Kidney (tissue), 14 donors: ENCODE measurements around the gene COLEC12. TPM values are rescaled to one million over a fixed set of nuclear protein-coding genes. Genes with fewer than 3 reads are reported as not detected.
A peak's percentile ranks its signal among the peaks of the same experiment; 100 is the strongest.

Experiments
- DNase-seq, 5 donors: peaks; one replicate each; pipeline ENCODE4 v3.0.0-alpha.2; 2013 to 2020
- FAIRE-seq: peaks from 2 replicates; lab custom pipeline; 2012; peaks lifted over from hg19 to GRCh38; lab: Jason Lieb, UNC
- H3K27ac ChIP-seq, 2 donors: one replicate each; pipeline ENCODE4 v1.7.0; 2013; ENCODE audit warnings: low read depth in 2 of 2, low read length in 2 of 2, inconsistent platforms in 1 of 2
- H3K27me3 ChIP-seq: one replicate; pipeline ENCODE4 v1.7.1; 2013; ENCODE audit warnings: low read length, inconsistent platforms; ENCODE audit not compliant: control insufficient read depth, insufficient read depth
- H3K36me3 ChIP-seq, 3 donors: one replicate each; pipeline versions ENCODE4 v1.7.0 to v1.7.1; 2013; ENCODE audit warnings: low read length in 3 of 3, control low read depth in 1 of 3, inconsistent platforms in 1 of 3; ENCODE audit not compliant: insufficient read depth in 3 of 3, control insufficient read depth in 2 of 3
- H3K4me1 ChIP-seq, 3 donors: one replicate each; pipeline versions ENCODE4 v1.7.0 to v1.7.1; 2013; ENCODE audit warnings: low read length in 3 of 3, inconsistent platforms in 1 of 3, low read depth in 1 of 3; ENCODE audit not compliant: control insufficient read depth in 2 of 3, insufficient read depth in 2 of 3
- H3K4me3 ChIP-seq, 3 donors: one replicate each; pipeline versions ENCODE4 v1.7.0 to v1.8.1; 2013; ENCODE audit warnings: low read length in 3 of 3, control low read depth in 1 of 3, inconsistent platforms in 1 of 3
- H3K9ac ChIP-seq, 3 donors: one replicate each; pipeline versions ENCODE4 v1.7.0 to v1.7.1; 2013; ENCODE audit warnings: low read length in 3 of 3, control low read depth in 1 of 3, inconsistent platforms in 1 of 3
- H3K9me3 ChIP-seq, 3 donors: one replicate each; pipeline versions ENCODE4 v1.7.0 to v1.7.1; 2013; ENCODE audit warnings: low read length in 3 of 3, control low read depth in 1 of 3, inconsistent platforms in 1 of 3; ENCODE audit not compliant: control insufficient read depth in 2 of 3, insufficient read depth in 1 of 3
- intact Hi-C: fragments of 100-400 bp; cut with DNase I; formaldehyde crosslinking; loops from one replicate; pipeline ENCODE4 v1.11.1; 2022
- polyA plus RNA-seq: library from polyadenylated mRNA; stranded (reverse); fragments of 350-450 nt; fragmentation: Illumina TruSeq; extraction: RNeasy Lipid Tissue Mini Kit (QIAGEN cat#74804); gene quantifications from one replicate; pipeline ENCODE4 v1.2.3, GENCODE V29; 2014; ENCODE audit warnings: low read depth, low replicate concordance; ENCODE audit not compliant: insufficient read depth
- total RNA-seq: library from RNA; stranded (reverse); fragmentation: NEBNext Ultra II Directional; extraction: Animal tissue kit (Norgen Biotek cat#: 25700); gene quantifications from one replicate; pipeline ENCODE4 v1.2.1, GENCODE V29; 2021
- TF ChIP-seq, protein P1 (sequence below): IDR thresholded peaks from 3 replicates; pipeline ENCODE4 v1.5.1; 2012; ENCODE audit warnings: mild to moderate bottlenecking, moderate library complexity, borderline replicate concordance; ENCODE audit not compliant: insufficient read depth; ENCODE audit errors: extremely low read depth
- donor health status: control.
- donor health status: control.
- donor health status: control.
- donor health status: control.
- donor health status: control.
- donor health status: DM: yes; HTN: yes; CAD: no.
- donor health status: Normal renal cell carcinoma (clear cell type).

COLEC12 gene
- total and polyA plus RNA-seq, 2 donors from 2014 or later, result 1.3 to 7.4 TPM

DNA sequence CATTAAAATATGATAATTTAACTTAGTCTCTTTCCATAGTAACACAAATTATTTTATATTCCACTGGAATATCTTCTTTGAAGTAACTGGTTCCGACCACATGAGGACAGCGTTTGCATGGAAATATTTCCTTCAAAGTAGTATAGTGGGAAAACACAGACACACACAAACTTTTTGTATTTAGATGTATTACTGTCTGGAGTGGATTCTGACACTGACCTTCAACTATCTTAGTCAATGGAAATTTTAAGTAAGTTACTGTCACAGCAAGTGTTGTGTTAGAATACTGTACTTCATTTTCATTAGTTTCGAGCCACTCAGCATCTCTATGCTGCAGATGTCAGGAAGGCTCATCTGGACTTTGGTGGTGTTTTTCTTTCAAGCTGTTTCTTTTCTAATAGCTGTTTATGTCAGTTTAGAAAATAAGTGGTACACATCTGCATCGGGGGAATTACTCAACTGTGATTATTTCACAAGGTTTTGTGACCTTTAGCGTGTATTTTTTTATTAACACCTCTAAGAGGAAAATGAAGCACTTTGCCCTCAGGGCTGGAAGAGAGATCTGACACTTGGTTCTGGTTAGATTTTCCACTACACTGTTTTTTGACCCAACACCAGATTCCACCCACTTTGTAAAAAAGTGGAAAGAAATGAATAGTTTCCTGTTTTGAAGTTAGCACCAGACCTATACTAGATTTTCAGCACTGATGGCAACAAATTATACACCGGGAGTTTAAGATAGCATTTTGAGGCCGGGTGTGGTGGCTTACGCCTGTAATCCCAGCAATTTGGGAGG lies 213.8 kb downstream of the COLEC12 start:
- Histone ChIP-seq H3K4me1 (no peaks in the 10 kb centered on the region), H3K4me3 (no peak overlapping the region), H3K36me3 (no peaks in the 10 kb centered on the region), H3K9me3 (no peaks in the 10 kb centered on the region), H3K27me3 (no peaks in the 10 kb centered on the region), H3K9ac (no peak overlapping the region), H3K27ac (no peak overlapping the region)
- TF ChIP-seq, protein P1, sequence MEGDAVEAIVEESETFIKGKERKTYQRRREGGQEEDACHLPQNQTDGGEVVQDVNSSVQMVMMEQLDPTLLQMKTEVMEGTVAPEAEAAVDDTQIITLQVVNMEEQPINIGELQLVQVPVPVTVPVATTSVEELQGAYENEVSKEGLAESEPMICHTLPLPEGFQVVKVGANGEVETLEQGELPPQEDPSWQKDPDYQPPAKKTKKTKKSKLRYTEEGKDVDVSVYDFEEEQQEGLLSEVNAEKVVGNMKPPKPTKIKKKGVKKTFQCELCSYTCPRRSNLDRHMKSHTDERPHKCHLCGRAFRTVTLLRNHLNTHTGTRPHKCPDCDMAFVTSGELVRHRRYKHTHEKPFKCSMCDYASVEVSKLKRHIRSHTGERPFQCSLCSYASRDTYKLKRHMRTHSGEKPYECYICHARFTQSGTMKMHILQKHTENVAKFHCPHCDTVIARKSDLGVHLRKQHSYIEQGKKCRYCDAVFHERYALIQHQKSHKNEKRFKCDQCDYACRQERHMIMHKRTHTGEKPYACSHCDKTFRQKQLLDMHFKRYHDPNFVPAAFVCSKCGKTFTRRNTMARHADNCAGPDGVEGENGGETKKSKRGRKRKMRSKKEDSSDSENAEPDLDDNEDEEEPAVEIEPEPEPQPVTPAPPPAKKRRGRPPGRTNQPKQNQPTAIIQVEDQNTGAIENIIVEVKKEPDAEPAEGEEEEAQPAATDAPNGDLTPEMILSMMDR, result peak; percentile 48
- DNase-seq, result peak in 3 of 5 donors; percentile 27 to 62 (median 60)
- intact Hi-C loops, result no loop called here
- FAIRE-seq, result peak; percentile 21

DNA sequence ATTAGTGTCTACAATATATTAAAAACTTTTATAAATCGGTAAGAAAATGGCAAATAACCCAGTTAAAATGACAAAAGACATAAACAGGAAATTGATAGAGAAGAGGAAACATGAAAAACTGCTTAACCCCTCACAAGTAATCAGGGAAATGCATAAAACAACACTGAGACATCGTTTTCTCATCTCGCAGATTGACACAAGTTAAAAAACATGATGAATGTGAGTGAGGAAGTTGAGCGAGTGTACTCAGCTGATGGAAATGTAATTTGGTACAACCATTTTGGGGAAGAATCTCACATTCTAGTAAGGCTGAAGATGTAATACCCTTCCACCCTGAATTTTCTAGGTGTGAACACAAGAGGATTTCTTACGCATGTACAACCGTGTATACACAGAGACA lies 214.7 kb downstream of the COLEC12 start:
- no peaks in the 10 kb centered on the region for H3K27me3 ChIP-seq
- TF ChIP-seq, protein P1, result no peak
- no peaks in the 10 kb centered on the region for H3K4me1 ChIP-seq
- DNase-seq, result no peak
- no peak overlapping the region for H3K27ac ChIP-seq
- no peaks in the 10 kb centered on the region for H3K36me3 ChIP-seq
- no peak for FAIRE-seq
- intact Hi-C loops, result no loop called here
- no peak overlapping the region for H3K9ac ChIP-seq
- H3K4me3 ChIP-seq, result no peak overlapping the region
- H3K9me3 ChIP-seq, result no peaks in the 10 kb centered on the region

DNA sequence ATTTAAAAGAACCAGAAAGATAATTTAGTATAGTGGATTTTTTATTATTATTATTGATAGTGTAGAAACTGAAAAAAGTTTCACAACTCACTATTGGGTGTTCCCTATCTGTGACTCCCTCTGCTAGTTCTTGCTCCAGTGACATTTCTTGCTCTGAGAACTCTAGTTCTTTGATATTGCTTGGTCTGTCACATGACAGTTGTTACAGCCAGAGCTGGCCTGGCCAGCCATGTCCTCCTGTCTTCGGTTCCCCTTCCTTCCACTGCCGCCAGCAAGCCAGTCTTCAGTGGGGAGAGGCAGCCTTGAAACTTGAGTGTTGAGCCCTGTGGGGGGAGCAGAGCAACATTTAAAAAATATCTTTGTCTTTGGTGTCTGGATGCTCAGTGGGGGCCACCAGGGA lies 225.0 kb downstream of the COLEC12 start:
- H3K4me3 ChIP-seq, result no peak overlapping the region

More for the DNA sequence above, 225.0 kb downstream of the COLEC12 start:
- DNase-seq, result peak in 1 of 5 donors; percentile 6
- TF ChIP-seq, protein P1, result no peak
- H3K4me1 ChIP-seq, result no peaks in the 10 kb centered on the region
- FAIRE-seq, result no peak
- H3K9me3 ChIP-seq, result no peaks in the 10 kb centered on the region
- H3K27me3 ChIP-seq, result no peaks in the 10 kb centered on the region
- no peaks in the 10 kb centered on the region for H3K36me3 ChIP-seq
- no peak overlapping the region for H3K9ac ChIP-seq
- no peak overlapping the region for H3K27ac ChIP-seq
- intact Hi-C loops, result no loop called here
